NCI-H69 (cell line): Measurements from ENCODE around the gene DIABLO.
"Not testable (repeated sequence)": the region's sequence is repeated elsewhere in the genome, so short reads cannot be mapped to it uniquely, and the experiment has no call there.

Source experiments
- DNase-seq: peaks from one replicate; lab custom pipeline; 2025; lab: John Stamatoyannopoulos, UW

DIABLO gene

DNA sequence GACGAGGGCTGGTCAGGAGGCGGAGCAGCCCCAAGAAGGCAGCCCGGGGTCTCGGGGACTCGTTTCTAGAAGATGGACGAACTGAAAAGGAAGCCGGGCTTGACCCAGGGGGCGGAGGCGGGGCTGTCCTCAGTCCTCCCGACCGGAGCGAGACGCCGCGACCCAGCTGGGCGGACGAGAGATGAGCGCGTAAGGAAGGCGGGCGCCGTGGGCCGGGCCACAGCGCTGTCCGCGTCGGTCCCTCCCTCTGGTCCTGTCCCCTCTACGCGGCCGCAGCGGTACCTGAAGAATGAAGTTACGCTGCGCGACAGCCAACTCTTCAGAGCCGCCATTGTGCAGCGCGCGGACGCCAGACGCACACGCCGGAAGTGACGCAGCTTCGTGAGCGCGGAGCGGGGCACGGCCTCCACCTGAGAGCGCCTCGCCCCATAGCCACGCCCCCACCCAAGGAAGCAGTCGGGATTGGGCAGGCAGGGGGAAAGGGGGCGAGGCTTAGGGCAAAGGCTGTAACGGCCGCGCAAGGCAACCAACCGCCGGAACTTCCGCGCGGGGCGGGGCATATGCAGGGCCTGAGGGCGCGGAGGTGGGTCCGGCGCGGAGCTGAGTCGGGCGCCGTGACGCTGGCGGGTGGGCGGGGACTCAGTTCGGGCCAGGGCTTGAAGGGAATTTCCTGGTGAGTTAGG, at the start of gene DIABLO:
DIABLO (minus strand) TSS at position 370 of the 683 bp plus-strand sequence; CDS start at position 332, 38 bp downstream.
- DNase-seq: peak; percentile 100

DNA sequence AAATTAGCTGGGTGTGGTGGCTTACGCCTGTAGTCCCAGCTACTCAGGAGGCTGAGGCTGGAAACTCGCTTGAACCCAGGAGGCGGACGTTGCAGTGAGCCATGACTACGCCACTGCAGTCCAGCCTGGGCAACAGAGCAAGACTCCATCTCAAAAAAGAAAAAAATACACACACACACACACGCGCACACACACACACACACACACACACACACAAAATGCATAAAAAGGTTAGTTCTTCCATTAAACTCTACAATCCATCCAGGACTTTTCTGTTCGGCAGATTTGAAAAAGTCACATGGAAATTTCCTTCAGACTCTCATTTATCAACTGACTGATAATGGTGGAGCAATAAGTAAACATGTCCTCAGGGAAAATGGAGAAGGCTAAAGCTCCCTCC, 49.6 kb upstream of the DIABLO start:
- DNase-seq: no peak

DNA sequence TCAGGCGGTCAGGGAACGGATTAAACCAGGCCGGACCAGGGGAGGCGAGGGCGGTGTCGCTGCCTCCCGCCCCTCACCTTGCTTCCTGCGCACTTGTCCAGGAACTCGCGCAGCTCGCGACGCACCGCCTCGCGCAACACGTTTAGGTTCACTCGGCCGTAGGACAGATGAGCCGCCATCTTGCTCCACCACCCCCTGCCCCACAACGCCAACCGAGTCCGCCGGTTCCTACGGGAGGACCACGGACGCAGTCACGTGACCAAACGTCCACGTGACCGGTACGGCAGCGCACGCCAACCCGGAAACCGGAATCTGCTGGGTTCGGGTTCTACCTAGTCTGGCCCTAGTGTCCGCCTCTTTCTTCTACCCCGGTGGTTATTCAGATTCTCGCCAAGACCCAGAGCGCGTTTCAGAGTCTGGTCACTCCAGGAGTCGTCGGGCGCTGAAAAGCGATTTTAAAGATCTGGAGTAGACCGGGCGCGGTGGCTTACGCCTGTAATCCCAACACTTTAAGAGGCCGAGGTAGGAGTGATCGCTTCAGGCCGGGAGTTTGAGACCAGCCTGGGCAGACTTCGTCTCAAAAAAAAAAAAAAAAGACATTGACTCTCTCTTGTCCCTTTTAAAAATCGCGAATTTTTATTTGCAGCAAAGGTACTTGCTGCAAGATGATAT, 40.5 kb upstream of the DIABLO start, which contains the start of gene VPS33A:
VPS33A (minus strand) TSS at position 265 of the 672 bp plus-strand sequence; CDS start at position 179, 86 bp downstream.
- DNase-seq: peak; percentile 99

DNA sequence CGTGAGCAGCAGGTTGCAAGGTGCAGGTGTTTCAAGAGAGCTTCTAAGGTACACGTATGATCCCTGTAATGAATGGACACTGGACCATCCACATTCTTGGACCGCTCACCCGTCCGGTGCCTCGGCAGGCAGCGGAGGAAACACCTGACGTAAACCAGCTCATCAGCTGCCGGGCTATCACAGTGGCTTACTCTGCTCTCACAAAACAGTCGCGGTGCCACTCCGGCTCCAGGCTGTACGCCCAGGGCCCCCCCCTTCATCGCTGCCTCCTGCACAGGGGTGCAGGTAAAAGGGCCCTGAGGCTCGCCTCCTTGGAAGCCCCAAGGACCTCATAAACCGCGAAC, 40.0 kb upstream of the DIABLO start:
- DNase-seq: peak; percentile 65

DNA sequence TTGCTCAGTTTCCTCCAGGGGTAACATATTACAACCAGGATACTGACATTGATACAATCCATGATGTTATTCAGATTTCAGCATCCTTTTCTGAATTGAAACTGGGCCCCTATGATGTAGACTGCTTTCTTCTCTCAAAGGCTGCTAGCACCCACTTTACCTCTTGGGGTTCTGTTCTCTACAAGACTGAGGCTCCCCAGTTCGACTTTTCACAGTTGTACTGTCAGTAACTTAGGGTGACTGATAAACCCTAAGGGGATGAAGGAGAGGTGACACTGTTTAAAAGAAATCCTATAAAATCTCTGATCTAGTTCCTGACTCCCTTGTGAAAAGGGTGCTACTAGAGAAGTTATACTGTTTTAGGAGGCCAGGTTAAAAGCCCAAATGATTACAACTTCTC, 39.6 kb upstream of the DIABLO start:
- DNase-seq: no peak

DNA sequence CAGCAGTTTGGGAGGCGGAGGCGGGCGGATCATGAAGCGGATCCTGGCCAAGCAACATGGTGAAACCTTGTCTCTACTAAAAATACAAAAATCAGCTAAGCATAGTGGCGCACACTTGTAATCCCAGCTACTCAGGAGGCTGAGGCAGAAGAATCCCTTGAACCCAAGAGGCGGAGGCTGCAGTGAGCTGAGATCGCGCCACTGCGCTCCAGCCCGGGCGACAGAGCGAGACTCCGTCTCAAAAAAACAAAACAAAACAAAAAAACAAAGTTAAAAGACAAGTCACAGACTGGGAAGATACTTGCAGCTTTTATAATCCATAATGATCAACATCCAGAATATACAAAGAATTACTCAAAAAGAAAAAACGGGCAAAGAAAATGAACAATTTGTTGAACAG, 34.9 kb upstream of the DIABLO start:
- DNase-seq: not testable (repeated sequence)

DNA sequence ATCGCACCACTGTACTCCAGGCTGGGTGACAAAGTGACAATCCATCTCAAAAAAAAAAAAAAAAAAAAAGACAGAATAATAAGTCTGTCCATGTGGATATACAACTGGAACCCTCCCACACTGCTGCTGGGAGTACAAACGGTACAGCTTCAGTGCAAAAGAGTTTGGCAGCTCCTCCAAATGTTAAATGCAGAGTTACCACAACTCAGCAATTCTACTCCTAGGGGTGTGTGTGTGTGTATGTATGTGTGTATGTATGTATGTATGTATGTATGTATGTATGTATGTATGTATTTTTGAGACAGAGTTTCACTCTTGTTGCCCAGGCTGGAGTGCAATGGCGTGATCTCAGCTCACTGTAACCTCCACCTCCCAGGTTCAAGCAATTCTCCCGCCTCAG, 33.1 kb upstream of the DIABLO start:
- DNase-seq: not testable (repeated sequence)

DNA sequence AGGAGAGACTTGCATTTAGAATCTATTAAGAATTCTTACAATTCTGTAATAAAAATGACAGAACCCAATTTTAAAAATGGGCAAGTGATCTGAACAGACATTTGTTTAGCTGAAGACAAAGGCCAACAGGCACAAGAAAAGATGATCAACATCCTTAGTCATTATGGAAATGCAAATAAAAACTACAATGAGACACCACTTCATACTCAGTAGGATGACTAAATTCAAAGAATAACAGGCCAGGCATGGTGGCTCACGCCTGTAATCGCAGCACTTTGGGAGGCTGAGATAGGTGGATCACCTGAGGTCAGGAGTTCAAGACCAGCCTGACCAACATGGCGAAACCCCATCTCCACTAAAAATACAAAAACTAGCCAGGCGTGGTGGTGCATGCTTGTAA, 32.6 kb upstream of the DIABLO start:
- DNase-seq: not testable (repeated sequence)

DNA sequence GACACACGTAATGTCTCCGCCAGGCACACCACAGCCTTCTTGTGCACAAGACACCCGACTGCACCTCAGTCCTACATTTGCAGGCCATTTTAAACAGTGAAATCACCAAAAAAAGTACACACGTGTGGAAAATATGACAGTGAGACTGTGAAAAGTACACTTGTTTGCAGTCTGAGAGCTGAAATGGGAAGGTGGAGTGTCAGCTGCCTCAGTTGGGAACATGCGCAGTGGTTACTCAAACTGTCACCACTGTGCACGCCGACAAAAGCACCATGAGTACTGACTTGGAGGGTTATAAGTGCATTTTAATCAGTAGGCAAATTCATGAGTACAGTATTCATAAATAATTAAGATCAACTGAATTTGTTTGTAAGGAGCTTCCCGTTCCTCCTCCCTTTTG, 24.7 kb upstream of the DIABLO start:
- no peak for DNase-seq

DNA sequence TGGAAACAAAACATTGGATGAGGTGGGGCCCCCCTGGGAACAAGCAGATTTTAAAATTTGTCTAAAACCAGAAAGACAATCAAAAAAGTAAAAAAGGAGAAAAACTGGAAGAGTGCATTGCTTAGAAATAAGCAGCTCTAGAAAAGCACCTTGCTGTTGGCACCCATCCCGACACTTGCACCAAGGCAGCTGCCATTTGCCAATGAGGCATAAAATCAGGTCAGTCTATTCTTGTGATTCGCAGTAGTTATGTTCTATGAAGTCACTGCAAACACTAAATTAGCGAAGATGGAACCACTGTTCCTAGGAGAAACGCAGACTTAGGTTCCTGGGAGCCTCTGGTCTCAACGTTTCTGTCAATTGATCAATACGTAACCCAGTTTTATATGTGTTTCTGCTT, 24.2 kb upstream of the DIABLO start:
- DNase-seq: no peak

DNA sequence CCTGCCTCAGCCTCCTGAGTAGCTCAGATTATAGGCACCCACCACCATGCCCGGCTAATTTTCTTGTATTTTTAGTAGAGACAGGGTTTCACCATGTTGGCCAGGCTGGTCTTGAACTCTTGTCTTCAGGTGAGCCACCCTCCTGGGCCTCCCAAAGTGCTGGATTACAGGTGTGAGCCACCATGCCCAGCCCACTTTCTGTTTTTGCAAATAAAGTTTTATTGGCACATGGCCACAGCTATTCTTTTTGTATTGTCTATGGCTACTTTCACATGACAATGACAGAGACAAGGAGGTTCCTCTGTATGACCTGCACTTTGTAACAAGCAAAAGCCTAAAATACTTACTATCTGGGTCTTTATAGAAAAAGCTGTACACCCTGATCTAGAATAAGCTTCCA, 19.7 kb upstream of the DIABLO start:
- no peak for DNase-seq

DNA sequence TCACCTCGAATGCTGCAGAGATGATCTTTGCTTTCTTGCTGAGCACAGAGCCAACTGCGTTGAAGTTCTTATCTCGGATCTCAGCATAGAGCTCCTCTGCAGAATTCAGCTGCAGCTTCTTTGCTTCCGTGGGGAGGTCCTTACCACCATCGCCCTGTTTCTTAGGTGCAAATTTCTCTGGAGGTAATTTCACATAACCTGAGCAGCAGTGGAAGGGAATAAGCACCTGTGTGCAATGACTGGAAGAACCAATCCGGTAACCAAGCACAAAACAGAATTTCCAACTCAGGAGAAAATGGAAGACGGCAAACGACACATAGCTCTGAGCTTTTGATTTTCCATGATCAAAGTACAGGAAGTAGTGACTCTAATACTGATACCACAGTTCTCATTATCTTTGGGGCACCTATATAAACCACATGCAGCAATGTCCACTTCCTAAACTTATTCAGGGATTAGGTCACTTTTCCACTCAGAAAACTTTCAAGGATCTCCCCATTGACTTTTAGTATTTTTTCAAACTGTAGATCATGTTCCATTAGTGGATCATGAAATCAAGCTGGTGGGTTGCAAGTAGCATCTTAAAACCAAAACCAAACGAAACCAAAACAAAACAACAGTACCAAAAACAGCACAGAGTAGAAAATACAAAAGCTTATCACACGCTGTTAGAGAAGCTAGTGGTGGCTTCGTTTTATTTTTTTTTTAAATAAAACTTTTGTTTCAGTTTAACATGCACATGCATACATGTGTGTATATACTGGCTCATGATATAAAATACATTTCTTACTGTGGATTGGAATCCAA, 18.9 kb upstream of the DIABLO start:
- DNase-seq: no peak

DNA sequence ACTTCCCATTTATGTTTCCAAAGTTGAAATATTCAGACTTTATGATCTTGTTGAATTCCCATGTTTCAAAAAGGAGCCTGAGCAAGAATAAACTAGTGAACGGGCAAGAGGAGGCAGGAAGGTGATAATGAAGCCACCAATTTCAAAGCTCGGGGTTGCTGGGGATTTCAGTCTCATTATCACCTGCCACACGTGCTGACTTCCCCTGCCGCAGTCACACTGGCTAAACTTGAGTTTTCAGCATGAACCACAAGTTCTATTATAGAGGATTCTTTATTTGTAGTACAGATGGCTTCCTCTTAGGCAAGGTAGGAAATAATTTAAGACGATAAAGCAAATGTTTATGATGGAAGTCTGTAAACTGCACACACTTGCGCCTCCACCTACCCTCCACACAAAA, 18.1 kb upstream of the DIABLO start:
- no peak for DNase-seq

DNA sequence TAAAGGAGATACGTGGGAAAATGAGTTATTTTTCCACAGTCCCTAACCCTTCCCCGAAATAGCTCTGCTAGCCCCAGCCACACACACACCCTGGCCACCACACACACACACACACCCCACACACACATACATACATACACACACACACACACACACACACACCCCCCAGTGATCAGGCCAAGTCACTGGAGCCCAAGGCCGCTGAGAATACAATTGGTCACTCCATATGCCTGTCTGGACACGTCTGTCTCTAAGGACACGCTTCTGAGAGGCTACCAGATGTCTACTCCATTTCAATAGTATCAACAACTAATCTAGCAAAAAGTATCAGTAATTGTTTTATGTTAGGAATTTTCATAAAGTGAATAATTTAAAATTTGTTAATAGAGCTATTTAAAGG, 13.0 kb upstream of the DIABLO start:
- peak; percentile 72 for DNase-seq

DNA sequence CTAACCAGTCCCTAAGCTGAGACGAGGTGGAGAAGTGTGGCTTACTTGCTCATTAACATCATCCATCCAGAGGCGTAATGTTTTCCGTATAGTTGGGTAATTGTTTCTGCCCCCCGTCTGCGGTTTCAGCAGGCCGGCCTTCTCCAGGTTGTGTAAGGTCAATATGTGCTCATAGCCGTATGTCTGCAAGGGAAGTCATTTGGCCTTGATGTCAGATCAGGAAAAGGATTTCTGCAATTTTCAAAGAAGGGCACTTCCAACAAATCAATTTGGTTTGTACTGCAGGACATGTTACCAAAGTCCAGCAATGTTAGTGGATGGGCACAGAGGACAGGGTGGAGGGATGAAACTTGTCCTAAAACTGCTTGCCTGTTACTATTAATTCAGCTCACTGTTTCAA, 9.9 kb upstream of the DIABLO start:
- no peak for DNase-seq

DNA sequence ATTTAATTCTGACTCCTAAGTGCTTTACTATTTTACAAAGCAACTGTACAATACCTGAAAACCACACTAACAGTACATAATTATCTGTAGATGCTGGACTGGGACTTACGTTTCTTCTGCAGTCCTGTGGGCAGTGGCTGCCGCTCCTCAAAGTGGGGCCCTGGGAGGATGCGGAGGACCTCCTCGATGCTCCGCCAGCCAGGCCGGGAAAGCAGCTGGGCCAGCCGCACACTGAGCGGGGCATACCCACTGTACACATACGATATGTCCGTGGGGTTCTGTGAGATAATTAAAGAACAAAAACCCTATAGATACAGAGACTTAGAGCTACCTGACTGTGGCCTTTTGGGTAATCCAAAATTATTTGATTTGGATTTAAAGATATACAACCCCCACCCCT, 6.8 kb upstream of the DIABLO start:
- DNase-seq: no peak

DNA sequence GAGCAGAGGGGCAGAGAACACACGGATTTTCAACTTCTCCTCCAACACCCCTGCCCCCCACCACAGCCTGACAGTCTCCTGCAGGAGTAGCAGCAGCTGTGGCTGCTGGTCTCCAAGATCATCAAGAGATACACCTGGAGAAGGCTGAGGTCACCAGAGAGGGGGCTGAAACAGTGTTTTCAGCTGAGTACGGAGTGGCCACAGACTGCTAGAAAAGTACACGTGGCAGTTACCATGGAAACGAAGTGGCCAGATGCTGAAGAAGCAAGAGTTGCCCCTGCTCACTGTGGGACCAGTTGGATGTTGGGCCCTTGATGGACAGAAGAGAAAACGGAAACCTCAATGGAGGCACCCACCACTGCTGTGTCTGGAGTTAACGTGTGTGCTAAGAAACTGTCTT, 4.9 kb upstream of the DIABLO start:
- no peak for DNase-seq

DNA sequence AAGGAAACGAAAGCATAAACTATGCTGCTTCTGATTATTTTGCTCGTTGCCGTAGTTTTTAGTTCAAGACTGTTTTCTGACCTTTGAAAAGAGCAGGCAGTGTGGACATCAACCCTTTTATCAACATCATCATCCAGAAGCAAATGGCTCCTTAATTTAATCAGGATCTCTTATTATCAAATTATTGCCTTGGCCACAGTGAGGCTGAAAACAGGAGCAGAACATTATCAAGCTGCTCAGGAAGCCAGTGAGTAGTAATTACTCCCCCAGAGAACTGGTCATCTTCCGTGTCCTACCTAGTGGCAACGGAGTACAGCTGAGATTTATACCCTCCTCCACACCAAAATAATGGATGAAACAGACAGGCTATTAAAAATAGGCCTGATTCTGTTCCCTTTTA, 2.2 kb upstream of the DIABLO start:
- DNase-seq: no peak

DNA sequence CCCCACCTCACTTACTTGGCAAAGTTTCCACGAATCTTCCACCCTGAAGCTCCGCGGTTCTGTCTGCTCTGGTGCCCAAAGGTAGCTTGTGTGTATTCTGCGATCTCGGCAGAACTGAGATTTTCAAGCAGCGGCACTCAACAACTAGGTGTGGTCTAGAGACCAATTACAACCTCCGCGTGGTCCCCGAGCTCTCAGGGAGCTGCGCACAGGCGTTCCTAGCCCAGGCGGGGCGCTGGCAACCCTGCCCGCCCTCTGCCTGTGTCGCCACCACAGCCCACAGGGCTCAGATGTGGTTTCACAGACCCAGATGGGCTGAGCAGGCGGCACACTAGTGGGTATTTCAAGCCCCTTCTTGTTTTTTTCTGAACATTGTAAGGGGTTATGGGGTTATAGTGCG, 1.5 kb upstream of the DIABLO start:
- DNase-seq: peak; percentile 83

DNA sequence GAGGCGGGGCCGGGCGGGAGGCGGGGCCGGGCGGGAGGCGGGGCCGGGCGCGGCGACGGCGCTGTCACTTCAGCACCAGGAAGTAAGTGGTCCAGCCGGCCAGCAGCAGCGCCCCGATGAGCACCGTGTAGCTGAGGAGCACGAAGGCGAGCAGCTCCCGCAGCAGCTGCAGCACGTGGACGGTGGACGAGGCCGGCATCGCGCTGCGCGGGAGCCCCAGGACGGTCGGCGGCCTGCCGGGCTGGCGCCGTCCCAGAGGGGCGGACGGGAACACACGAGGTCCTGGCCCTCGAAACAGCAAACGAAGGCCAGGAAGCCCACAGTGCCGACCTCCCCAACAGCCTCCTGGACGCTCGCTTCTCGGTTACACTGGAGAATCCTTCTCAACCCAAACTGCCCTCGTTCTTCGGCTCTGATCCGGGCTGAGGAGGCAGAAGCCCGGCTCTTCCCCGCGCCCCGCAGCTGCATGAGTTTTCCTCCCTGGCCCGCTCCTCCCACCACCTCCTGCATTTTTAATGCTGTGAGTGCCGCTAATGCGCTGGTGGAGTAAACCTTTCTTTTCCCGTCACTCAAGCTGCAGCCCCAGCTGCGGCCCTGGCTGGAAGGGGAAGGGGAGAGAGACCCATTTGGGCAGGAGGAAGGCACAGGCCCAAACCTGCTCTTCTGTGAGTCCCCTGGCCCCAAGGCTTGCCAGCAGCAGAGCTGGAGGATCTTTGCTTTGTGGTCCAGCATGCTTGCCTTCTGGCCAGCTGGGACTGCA, 694 bp upstream of the DIABLO start:
- DNase-seq: peak; percentile 68

DNA sequence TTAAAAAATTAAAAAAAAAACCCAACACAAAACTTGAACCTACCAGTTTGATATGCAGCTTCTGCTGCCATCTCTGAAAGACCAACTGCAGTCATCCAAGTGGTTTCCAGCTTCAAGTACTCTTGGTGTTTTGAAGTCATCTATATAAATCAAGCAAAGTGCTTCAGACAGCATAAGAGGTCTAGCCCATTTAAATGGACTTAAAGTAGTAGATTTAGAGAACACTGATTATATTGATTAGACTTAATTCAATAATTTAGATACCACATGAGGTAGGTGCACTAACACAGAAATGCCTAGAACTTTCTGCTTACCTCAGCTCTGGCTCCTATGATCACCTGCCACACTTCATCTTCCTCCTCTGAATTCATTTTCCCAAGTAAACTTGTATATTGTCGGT, 9.4 kb downstream of the DIABLO start:
- no peak for DNase-seq

DNA sequence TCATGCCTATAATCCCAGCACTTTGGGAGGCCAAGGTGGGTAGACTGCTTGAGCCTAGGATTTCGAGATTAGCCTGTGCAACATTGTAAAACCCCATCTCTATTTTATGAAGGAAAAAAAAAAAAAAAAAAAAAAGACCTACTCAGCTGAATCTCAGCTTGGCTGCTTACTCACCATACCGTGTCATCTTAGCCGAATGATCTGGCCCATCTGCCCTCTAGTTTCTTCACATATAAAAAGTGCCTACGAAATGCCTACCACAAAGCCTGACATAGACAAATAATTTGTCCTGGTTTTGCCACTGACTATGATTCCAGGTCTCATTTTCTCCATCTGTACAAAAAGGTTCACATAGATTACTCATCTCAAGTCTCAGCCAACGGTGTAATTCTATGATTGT, 10.1 kb downstream of the DIABLO start:
- DNase-seq: no peak
